DOHH2 (cell line): Measurements from ENCODE around the gene PLCG2.

ENCODE experiments used
- H3F3A ChIP-seq: fragments of 200-600 bp; sonication (generic), shearing (Covaris generic); 2 replicates; pipeline ENCODE4 v1.6.0; 2016; ENCODE audit warnings: antibody characterized with exemption, mild to moderate bottlenecking; ENCODE audit not compliant: control insufficient read depth, insufficient read depth
- H3K27ac ChIP-seq: fragments of 200-600 bp; sonication (generic); 2 replicates; pipeline ENCODE4 v1.5.1; 2014; ENCODE audit warnings: low read depth, mild to moderate bottlenecking, low read length, moderate library complexity
- H3K27me3 ChIP-seq: fragments of 200-600 bp; sonication (generic); 2 replicates; pipeline ENCODE4 v1.6.1; 2014; ENCODE audit warnings: mild to moderate bottlenecking, low read length, mixed read lengths; ENCODE audit not compliant: control insufficient read depth
- H3K36me3 ChIP-seq: fragments of 200-600 bp; sonication (generic); 2 replicates; pipeline ENCODE4 v1.6.1; 2014; ENCODE audit warnings: mild to moderate bottlenecking, low read length, moderate library complexity, mixed read lengths; ENCODE audit not compliant: control insufficient read depth
- H3K4me1 ChIP-seq: fragments of 200-600 bp; sonication (generic); 2 replicates; pipeline ENCODE4 v1.6.1; 2014; ENCODE audit warnings: mild to moderate bottlenecking, low read length, mixed read lengths; ENCODE audit not compliant: control insufficient read depth
- H3K4me2 ChIP-seq: fragments of 200-600 bp; sonication (generic); 2 replicates; pipeline ENCODE4 v1.6.0; 2014; ENCODE audit warnings: mild to moderate bottlenecking, low read length, moderate library complexity
- H3K4me3 ChIP-seq: fragments of 200-600 bp; sonication (generic); 2 replicates; pipeline ENCODE4 v1.5.1; 2014; ENCODE audit warnings: mild to moderate bottlenecking, low read length, mixed read lengths
- H3K79me2 ChIP-seq: fragments of 200-600 bp; sonication (generic); 2 replicates; pipeline ENCODE4 v1.6.1; 2014; ENCODE audit warnings: mild to moderate bottlenecking, low read length, mixed read lengths; ENCODE audit not compliant: control insufficient read depth
- H3K9me2 ChIP-seq: fragments of 200-600 bp; sonication (generic); replicated peaks from 2 replicates; pipeline ENCODE4 v1.6.1; 2014; ENCODE audit warnings: mild to moderate bottlenecking, low read length, mixed read lengths; ENCODE audit not compliant: control insufficient read depth
- H3K9me3 ChIP-seq: fragments of 200-600 bp; sonication (generic); 2 replicates; pipeline ENCODE4 v1.6.1; 2014; ENCODE audit warnings: antibody characterized with exemption, low read length, mixed read lengths; ENCODE audit not compliant: control insufficient read depth, insufficient read depth
- H4K20me1 ChIP-seq: fragments of 200-600 bp; sonication (generic); 2 replicates; pipeline ENCODE4 v1.6.0; 2014; ENCODE audit warnings: low read depth, mild to moderate bottlenecking, antibody characterized with exemption, low read length, moderate library complexity; ENCODE audit not compliant: control insufficient read depth, insufficient read depth
- EZH2phosphoT487 ChIP-seq: fragments of 200-600 bp; sonication (generic); IDR thresholded peaks from 2 replicates; pipeline ENCODE4 v1.6.1; 2017; ENCODE audit warnings: borderline replicate concordance, mild to moderate bottlenecking, antibody characterized with exemption, low read length, moderate library complexity, mixed read lengths
- TF ChIP-seq, protein P1 (sequence below): fragments of 200-600 bp; sonication (generic); IDR thresholded peaks from one replicate; pipeline ENCODE4 v1.5.1; 2014; ENCODE audit warnings: antibody characterized with exemption, mild to moderate bottlenecking, low read depth, low read length; ENCODE audit not compliant: poor library complexity, severe bottlenecking

The PLCG2 gene

DNA sequence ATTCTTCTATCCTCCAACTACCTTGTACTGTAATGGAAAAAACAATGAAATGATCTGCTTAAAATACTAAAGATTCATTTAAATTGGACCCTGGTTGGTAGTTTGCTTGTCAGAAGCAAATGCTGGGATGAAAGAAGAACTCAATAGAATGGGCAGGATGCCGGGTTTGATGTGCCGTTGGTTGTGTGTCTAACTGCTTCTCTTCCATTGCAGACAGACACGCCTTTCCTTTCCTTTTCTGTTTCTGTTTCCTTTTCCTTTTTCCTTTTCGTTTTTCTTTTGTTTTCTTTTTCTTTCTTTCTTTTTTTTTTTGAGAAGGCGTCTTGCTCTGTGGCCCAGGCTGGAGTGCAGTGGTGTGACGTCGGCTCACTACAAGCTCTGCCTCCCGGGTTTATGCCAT is 64.6 kb downstream of the PLCG2 start:
- Histone ChIP-seq H3K9me2 (no peaks in the 10 kb centered on the region), H3K4me3 (no peak overlapping the region), H3K79me2 (peaks cover 99% of the 10 kb centered on the region), H3F3A (no peaks in the 10 kb centered on the region; the same call in 1 of the 2 replicates), H3K27ac (peak overlapping the region; percentile 23; the same call in 1 of the 2 replicates), H3K27me3 (no peaks in the 10 kb centered on the region), H3K4me1 (peaks cover 92% of the 10 kb centered on the region), H3K9me3 (no peaks in the 10 kb centered on the region), H3K4me2 (no peak overlapping the region), H4K20me1 (peaks cover 3% of the 10 kb centered on the region; the same call in 1 of the 2 replicates), H3K36me3 (peaks cover 73% of the 10 kb centered on the region)
- TF ChIP-seq, protein P1, sequence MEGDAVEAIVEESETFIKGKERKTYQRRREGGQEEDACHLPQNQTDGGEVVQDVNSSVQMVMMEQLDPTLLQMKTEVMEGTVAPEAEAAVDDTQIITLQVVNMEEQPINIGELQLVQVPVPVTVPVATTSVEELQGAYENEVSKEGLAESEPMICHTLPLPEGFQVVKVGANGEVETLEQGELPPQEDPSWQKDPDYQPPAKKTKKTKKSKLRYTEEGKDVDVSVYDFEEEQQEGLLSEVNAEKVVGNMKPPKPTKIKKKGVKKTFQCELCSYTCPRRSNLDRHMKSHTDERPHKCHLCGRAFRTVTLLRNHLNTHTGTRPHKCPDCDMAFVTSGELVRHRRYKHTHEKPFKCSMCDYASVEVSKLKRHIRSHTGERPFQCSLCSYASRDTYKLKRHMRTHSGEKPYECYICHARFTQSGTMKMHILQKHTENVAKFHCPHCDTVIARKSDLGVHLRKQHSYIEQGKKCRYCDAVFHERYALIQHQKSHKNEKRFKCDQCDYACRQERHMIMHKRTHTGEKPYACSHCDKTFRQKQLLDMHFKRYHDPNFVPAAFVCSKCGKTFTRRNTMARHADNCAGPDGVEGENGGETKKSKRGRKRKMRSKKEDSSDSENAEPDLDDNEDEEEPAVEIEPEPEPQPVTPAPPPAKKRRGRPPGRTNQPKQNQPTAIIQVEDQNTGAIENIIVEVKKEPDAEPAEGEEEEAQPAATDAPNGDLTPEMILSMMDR: no peak
- TF ChIP-seq EZH2phosphoT487: no peak

DNA sequence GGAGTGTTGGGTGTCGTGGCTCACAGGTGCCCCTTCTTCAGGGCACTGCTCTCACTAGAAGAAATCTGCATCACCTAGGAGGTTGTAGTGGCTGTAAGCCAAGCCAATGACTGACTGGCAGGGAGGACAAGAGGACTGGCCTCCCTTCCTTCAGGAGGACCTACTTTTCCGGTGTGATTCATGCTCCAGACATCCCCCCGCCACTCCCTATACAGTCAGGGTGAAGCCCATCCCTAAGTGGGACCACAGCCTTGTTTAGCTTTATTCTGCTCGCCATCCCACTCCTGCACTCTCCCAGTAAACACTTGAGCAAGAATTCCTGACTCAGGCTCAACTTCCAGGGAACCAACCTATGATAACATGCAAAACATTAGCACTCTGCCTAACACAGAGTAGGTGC is 67.0 kb downstream of the PLCG2 start:
- Histone ChIP-seq H3K9me2 (no peaks in the 10 kb centered on the region), H4K20me1 (peaks cover 7% of the 10 kb centered on the region; the same call in 1 of the 2 replicates), H3K79me2 (peaks cover 100% of the 10 kb centered on the region), H3K36me3 (peaks cover 75% of the 10 kb centered on the region), H3K4me1 (peaks cover 85% of the 10 kb centered on the region), H3K9me3 (no peaks in the 10 kb centered on the region), H3K27me3 (no peaks in the 10 kb centered on the region), H3K4me2 (no peak overlapping the region), H3K27ac (no peak overlapping the region), H3K4me3 (no peak overlapping the region), H3F3A (no peaks in the 10 kb centered on the region)
- TF ChIP-seq, protein P1: no peak
- no peak for TF ChIP-seq EZH2phosphoT487

DNA sequence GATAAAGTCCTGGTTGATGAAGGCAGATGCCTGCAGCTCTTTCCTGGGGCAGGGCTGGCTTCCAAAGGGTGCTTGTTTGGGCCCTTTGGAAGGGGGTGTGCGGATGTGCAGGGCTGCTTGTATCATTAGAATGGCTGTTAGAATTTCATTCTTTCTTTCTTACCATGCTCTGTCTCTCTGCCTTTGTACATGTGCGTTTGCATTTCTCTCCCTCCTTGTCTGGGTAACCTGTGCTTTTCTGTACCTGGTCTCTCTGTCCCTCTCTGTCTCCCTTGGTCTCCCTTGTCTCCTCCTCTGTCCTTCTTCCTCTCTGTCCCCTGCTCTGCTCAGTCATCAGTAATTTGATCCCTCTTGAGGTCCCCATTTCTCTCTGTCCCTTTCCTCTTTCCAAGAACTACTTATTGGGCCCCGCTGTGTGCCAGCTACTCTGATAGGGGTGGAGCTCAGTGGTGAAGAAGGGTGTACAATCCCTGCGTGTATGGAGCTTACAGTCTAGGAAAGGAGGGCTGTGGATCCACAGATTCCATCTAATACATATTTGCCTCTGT is 69.3 kb downstream of the PLCG2 start:
- no peak for TF ChIP-seq EZH2phosphoT487
- TF ChIP-seq, protein P1: no peak
- H3K27me3 ChIP-seq: no peaks in the 10 kb centered on the region
- H3K79me2 ChIP-seq: peaks cover 100% of the 10 kb centered on the region
- peaks cover 80% of the 10 kb centered on the region for H3K4me1 ChIP-seq
- no peak overlapping the region for H3K27ac ChIP-seq
- H3K36me3 ChIP-seq: peaks cover 75% of the 10 kb centered on the region
- no peaks in the 10 kb centered on the region for H3K9me3 ChIP-seq
- no peaks in the 10 kb centered on the region for H3F3A ChIP-seq
- H3K9me2 ChIP-seq: no peaks in the 10 kb centered on the region
- no peak overlapping the region for H3K4me3 ChIP-seq
- peaks cover 7% of the 10 kb centered on the region; the same call in 1 of the 2 replicates for H4K20me1 ChIP-seq
- no peak overlapping the region for H3K4me2 ChIP-seq
